ENCODE data around the gene SEC14L5. TPM values are rescaled to one million over a fixed set of nuclear protein-coding genes. Genes with fewer than 3 reads are reported as not detected.

The SEC14L5 gene
- total RNA-seq, 2 experiments from 2014 or later = 0.07 TPM; not detected in 1

DNA sequence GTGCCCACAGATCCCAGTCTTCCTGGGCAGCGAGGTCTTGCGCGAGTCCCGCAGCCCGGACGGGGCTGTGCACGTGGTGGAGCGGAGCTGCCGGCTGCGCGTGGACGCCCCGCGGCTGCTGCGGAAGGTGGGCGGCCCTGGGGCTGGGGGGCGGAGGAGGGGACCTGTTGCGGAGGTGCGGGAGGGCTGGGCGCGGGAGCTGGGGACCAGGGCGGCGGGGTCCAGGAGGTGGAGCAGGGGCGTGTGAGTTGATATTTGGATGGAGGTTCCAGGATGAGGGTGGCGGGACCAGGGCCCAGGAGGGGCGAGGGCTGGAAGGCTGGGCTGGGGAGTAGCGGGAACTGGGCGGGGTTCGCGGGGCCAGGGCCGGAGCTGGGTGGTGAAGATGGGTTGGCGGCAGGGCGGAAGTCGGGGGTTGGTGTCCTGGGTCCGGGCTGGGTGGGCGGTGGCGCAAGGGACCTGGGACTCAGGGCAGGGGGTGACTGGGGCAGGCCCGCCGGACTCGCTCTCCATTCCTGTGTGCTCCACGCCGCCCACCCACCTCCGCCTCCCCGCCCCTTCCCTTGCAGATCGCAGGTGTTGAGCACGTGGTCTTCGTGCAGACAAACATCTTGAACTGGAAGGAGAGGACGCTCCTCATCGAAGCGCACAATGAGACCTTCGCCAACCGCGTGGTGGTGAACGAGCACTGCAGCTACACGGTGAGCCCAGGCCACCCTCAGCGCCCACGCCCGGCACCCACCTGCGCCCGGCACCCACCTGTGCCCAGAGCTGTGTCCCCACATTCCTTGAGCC lies 29.6 kb downstream of the SEC14L5 start:
- peak; percentile 7 for DNase-seq
- H3K36me3 Mint-ChIP-seq (ENCODE audit: low read depth) = no peaks in the 10 kb centered on the region
- no peak overlapping the region for H3K4me3 Mint-ChIP-seq
- intact Hi-C loops (cut with micrococcal nuclease) = no loop called here
- POLR2A ChIA-PET = interaction anchor here (0.6 kb wide), 1 partner anchor 261 kb away, joined by 3 read pairs; no protein-coding TSS in a partner anchor
- no peak for ATAC-seq
- H3K27ac Mint-ChIP-seq = no peak overlapping the region
- peaks cover 1% of the 10 kb centered on the region for H3K9me3 Mint-ChIP-seq
- peaks cover 2% of the 10 kb centered on the region for H3K4me1 Mint-ChIP-seq (ENCODE audit: low read depth)
- H3K27me3 Mint-ChIP-seq = peaks cover 26% of the 10 kb centered on the region
- TF ChIP-seq, protein P1, sequence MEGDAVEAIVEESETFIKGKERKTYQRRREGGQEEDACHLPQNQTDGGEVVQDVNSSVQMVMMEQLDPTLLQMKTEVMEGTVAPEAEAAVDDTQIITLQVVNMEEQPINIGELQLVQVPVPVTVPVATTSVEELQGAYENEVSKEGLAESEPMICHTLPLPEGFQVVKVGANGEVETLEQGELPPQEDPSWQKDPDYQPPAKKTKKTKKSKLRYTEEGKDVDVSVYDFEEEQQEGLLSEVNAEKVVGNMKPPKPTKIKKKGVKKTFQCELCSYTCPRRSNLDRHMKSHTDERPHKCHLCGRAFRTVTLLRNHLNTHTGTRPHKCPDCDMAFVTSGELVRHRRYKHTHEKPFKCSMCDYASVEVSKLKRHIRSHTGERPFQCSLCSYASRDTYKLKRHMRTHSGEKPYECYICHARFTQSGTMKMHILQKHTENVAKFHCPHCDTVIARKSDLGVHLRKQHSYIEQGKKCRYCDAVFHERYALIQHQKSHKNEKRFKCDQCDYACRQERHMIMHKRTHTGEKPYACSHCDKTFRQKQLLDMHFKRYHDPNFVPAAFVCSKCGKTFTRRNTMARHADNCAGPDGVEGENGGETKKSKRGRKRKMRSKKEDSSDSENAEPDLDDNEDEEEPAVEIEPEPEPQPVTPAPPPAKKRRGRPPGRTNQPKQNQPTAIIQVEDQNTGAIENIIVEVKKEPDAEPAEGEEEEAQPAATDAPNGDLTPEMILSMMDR (IDR thresholded peaks at IDR 0.05) = no peak
- CTCF ChIA-PET = no interaction called here

DNA sequence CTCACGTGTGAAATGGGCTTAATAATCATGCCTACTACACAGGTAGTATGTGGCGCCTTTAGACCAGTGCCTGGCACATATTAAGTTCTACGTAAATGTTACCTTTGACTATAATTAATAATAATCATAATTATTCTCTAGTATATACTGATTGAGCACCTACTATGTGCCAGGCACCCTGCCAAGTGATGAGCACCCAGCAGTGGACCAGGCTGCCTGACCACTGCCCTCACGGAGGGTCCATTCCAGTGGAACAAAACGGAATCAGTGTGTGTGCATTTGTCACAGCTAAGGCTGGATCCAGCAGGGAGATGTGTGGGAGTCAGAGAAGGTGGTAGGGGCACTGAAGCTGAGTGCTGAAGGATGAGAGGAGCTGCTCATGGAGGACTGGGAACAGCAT lies 30.5 kb downstream of the SEC14L5 start:
- DNase-seq = no peak
- Mint-ChIP-seq H3K27ac (no peak overlapping the region), H3K9me3 (peaks cover 1% of the 10 kb centered on the region), H3K4me1 (ENCODE audit: low read depth) (peaks cover 2% of the 10 kb centered on the region), H3K27me3 (peaks cover 26% of the 10 kb centered on the region), H3K4me3 (no peak overlapping the region), H3K36me3 (ENCODE audit: low read depth) (no peaks in the 10 kb centered on the region)
- intact Hi-C loops (cut with micrococcal nuclease) = no loop called here
- no peak for ATAC-seq
- ChIA-PET CTCF (no interaction called here), POLR2A (no interaction called here)
- TF ChIP-seq, protein P1 (IDR thresholded peaks at IDR 0.05) = no peak

DNA sequence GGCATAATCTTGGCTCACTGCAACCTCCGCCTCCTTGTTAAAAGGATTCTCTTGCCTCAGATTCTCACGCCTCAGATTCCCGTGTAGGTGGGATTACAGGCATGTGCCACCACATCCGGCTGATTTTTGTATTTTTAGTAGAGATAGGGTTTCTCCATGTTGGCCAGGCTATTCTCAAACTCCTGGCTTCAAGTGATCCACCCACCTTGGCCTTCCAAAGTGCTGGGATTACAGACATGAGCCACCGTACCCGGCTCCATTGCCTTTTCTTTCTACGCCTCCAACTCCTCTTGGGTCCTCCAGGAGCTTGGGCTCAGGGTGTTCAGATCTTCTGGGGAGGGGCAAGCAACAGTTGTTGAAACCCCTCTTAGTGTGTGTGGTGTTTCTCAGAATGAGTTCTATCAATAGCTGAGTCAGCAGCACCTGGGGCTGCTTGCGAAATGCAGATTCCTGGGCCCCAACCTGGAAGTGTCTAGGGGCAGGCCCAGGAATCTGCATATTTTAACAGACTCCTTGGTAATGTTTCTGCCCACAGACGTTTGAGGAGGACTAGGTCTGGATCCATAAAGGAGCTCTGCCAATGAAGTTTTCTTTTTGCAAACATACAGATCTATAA lies 31.4 kb downstream of the SEC14L5 start:
- Mint-ChIP-seq H3K4me3 (no peak overlapping the region), H3K27me3 (peaks cover 30% of the 10 kb centered on the region), H3K36me3 (ENCODE audit: low read depth) (no peaks in the 10 kb centered on the region), H3K27ac (no peak overlapping the region), H3K4me1 (ENCODE audit: low read depth) (peaks cover 2% of the 10 kb centered on the region), H3K9me3 (peaks cover 1% of the 10 kb centered on the region)
- ChIA-PET POLR2A (no interaction called here), CTCF (no interaction called here)
- ATAC-seq (no peak), DNase-seq (no peak)
- TF ChIP-seq, protein P1 (IDR thresholded peaks at IDR 0.05) = no peak
- intact Hi-C loops (cut with micrococcal nuclease) = no loop called here

DNA sequence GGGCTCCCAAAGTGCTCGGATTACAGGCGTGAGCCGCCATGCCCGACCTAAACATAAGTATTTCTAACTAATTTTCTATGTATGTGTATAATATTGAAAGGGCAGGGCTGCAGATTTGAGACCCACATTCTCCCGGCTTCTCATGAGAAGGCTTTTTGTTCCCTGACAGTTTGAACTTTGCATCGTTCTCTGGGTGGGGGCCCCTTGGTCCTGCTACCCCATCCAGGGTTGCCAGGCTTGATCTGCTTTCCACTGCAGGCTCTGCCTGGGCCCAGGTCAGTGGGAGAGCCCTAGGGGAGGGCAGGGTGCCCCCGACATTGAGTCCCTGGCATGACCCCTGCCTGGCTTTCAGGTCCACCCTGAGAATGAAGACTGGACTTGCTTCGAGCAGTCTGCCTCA lies 32.3 kb downstream of the SEC14L5 start:
- H3K4me1 Mint-ChIP-seq (ENCODE audit: low read depth) = peaks cover 2% of the 10 kb centered on the region
- intact Hi-C loops (cut with micrococcal nuclease) = no loop called here
- H3K4me3 Mint-ChIP-seq = no peak overlapping the region
- ATAC-seq = no peak
- peaks cover 30% of the 10 kb centered on the region for H3K27me3 Mint-ChIP-seq
- H3K27ac Mint-ChIP-seq = no peak overlapping the region
- H3K36me3 Mint-ChIP-seq (ENCODE audit: low read depth) = no peaks in the 10 kb centered on the region
- no peak for DNase-seq
- TF ChIP-seq, protein P1 (IDR thresholded peaks at IDR 0.05) = no peak
- H3K9me3 Mint-ChIP-seq = peaks cover 1% of the 10 kb centered on the region
- CTCF ChIA-PET = no interaction called here
- POLR2A ChIA-PET = no interaction called here

DNA sequence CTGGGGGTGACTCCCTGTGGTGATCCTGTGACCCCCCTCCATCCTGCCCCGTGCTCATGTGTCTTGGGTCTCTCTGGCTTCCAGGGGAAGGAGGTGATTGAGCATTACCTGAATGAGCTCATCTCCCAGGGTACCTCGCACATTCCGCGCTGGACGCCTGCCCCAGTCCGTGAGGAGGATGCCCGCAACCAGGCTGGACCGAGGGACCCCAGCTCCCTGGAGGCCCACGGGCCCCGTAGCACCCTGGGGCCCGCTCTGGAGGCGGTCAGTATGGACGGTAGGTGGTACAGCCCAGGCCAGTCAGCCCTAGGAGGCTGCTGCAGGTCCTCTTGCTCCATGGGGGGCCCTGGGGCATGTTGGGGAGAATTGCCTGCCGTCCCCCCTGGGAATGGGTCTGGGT lies 33.6 kb downstream of the SEC14L5 start:
- Mint-ChIP-seq H3K27me3 (peaks cover 26% of the 10 kb centered on the region), H3K4me1 (ENCODE audit: low read depth) (peaks cover 2% of the 10 kb centered on the region), H3K9me3 (no peaks in the 10 kb centered on the region), H3K27ac (no peak overlapping the region), H3K36me3 (ENCODE audit: low read depth) (no peaks in the 10 kb centered on the region), H3K4me3 (no peak overlapping the region)
- POLR2A ChIA-PET = no interaction called here
- no peak for DNase-seq
- TF ChIP-seq, protein P1 (IDR thresholded peaks at IDR 0.05) = no peak
- CTCF ChIA-PET = no interaction called here
- intact Hi-C loops (cut with micrococcal nuclease) = no loop called here
- no peak for ATAC-seq

Measured in activated CD8-positive, alpha-beta T cell treated with anti-CD3 and anti-CD28 coated beads for 36 hours (primary cell).